ENCODE measurements around the gene TTLL7.
"Not testable (repeated sequence)": the region's sequence is repeated elsewhere in the genome, so short reads cannot be mapped to it uniquely, and the experiment has no call there.

The TTLL7 gene

DNA sequence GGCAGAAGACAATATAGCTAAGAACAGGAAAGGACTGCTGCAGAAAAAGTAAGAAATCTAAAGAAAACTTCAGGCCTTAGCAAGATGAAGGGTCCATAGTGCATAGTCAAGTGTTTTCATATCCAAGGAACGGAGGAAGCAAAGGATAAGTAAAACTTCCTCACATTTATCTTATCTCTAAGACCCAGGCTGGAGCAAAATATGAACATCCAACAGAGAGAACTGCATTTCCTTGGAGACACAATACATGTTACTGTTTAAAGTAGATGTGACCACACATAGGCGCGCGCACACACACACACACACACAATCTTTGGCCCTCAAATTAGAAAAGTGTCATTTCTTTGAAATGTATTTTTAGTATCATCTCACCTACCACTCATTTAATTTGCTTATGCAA is 66.7 kb downstream of the TTLL7 start:
- DNase-seq (ENCODE audit: low read depth in 3 of 3): no peak

DNA sequence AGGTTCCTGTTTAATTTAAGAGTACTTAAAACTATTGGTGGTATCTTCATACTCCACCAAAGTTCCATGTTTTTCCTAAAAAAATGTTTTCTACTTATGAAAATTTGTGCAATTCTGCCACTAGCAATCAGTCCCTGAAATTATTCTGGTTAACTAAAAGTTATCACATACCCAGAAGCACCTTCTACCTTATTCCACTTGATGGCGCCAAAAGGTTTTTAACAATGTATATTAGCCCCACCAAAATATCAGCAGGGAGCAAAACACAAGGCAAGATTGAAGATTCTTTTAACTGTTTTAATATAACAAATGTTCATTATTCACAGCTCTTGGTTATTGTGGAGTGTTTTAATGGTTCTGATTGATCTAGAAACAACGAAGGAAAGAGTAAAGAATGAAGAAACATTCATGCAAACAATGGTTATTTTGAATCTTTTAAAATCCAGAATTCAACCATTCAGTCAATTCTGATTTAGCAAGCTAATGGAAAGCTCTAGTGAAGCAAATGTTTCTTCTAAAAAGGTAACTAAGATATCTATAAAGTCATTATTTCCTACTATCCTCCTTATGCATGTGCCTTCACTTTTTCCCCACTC is 67.2 kb downstream of the TTLL7 start:
- peak in 1 of 3 donors; percentile 7 for DNase-seq (ENCODE audit: low read depth in 3 of 3)

DNA sequence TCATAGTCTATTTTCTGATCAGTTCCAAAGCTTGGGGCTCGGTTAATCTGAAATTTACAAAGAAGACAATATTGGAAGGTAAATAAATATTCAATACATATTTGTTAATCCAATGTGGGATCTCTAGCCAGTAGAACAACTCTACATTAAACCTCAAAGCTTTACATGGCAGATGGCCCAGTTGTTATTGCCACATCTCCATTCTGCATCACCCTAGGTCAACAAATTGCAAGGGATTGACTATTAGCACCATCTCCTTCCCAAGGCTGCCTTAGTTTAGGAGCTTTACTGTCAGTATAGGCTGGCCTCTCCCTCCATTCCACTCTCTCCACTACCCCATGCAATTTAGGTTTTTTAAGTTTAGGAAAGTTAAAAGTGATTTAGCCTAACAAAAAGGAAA is 69.7 kb downstream of the TTLL7 start:
- DNase-seq (ENCODE audit: low read depth in 3 of 3): no peak

DNA sequence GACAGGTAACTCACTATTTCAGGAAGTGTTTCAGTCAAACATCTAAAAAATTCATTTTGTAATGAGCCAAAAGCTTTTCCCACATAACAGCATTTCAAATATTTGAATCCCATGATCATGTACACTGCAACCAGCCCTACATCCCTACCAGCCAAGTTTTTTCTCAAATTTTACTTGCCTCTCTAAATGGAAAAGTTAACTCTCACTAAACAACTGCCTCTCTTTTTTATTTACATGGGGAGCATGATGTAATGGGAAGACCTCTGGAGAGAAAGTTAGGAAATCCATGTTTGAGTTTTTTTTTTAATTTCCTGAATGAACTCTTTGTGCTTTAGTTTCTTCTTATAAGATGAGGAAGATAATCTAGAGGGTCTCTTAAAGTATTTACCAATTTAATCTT is 70.5 kb downstream of the TTLL7 start:
- no peak for DNase-seq (ENCODE audit: low read depth in 3 of 3)

DNA sequence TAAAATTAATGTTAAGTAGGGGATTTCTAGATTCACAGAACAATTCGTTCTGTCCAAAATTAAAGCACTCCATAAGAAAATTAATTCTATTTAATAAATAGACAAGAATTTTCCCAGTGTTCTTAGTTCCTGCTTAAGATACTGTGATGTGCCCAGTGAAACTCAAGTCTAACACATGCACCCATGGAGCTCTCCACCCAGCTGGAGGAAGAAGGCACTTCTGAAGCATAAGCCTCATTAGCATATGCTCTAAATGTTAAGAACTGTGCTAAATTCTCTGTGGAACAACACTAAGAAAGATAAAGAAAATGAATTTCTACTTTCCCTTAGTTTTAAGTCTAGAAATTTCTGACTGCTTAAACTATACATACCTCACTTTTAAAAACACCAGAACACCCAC is 71.2 kb downstream of the TTLL7 start:
- no peak for DNase-seq (ENCODE audit: low read depth in 3 of 3)

DNA sequence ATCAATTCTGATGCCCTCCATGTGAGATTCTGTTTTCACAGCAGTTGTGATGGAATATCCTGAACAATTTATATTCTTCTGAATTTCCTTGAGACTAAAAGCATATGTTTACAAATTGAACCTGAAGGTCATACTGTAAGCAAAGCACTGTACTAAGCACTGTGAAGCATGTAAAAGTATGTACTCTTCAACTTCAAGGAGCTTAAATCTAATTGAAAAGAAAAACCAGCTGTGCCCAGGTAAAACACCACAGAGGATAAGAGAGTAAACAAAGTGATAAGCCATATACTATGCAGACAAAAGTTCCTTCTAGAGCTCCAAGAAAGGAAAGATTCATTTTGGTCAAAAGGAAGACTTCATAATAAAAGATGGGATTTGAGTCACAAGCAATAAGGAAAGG is 71.9 kb downstream of the TTLL7 start:
- DNase-seq (ENCODE audit: low read depth in 3 of 3): no peak

DNA sequence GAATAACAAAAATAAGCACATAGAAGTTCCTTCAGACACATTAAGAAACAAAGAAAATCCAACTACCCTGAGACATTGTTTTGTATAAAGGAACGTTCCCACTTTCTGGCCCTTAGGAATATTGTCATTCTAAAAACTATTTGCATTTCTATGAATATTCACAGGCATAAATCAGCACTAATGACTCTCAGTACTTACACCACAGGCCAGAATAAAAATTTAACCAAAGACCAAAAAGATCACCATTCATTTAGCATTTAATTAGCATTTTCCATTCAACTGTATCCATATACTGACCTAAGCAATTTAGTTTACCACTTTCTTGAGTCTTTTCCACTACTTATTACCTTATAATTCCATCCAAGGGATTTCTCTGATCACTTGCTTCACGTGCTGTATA is 75.4 kb downstream of the TTLL7 start:
- DNase-seq (ENCODE audit: low read depth in 3 of 3): no peak

DNA sequence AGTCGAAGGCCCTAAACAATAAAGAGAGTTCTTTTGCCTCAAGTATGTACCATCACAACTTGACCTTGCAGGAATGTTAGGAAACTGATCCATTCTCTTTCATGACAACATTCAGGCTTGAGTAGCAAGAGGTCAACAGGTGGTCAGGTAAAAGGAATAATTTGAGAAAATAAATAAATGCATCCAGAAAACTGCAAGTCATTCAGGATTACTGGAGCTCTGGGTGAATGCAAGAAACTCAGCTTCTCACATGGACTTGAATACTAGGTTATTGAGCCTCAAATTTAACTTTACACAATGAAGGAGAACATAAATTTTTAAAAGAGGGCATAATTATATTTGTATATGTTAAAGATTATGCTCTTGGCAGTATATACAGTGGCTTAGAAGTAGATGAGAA is 76.5 kb downstream of the TTLL7 start:
- DNase-seq (ENCODE audit: low read depth in 3 of 3): no peak

DNA sequence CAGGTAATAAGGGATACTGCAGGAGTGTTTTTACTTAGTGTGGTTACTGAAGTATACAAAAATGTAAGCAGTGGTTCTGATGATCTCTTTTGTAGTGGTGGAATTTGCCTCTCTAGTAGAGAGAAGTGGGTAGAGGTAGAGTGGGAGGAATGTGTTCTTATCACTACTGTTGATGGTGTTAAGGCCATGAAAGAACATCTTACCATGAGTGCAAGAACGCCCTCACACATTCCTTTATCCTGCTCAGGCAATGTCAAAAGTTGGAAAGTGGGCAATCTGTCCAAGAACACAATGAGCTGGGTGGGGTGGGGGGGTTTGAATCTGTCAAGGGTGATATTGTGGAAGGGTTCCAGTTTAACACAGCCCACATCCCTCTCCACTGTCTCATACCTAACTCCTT is 78.6 kb downstream of the TTLL7 start:
- no peak for DNase-seq (ENCODE audit: low read depth in 3 of 3)

DNA sequence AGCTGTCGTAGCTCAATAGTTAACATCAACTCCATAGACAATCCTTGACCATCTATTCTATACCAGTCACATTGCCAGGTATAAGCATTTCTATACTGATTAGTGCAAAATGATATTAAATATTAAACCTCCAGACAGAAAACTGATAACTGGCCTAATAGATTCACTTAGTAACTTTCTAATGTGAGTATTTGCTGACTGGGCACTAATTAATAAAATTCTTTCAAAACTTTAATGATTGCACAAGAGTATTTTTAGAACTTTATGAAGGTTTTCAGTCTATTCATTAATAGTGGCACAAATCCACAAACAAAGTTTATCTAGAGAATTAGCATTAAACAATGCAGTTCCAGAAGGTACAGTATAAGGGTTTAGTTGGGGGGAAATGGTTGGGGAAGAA is 79.1 kb downstream of the TTLL7 start:
- DNase-seq (ENCODE audit: low read depth in 3 of 3): no peak

DNA sequence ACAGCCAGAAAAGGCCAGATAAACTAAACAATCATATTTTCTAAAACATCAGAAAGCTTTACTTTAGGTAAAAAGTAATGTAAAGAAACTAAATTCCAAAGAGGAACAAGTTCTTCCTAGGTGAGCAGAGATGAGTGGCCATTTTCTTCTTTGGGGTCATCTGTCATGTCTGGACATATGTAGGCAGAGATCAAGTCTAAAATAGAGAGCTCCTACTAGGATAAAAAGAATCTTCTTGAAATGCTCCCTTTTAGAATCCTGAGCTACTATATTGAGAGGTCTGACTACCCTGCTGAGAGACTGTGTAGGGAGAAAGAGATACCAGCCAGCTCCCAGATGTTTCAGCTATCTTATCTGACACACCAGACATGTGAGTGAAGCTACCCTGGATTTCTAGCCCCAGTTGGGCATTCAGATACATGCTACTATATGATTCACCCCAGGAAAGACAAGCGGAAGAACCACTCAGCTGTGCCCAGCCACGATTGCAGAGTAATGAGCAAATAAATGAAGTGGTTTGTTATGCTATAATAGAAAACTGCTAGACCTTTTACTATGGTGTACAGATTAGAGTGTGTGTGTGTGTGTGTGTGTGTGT is 80.1 kb downstream of the TTLL7 start:
- no peak for DNase-seq (ENCODE audit: low read depth in 3 of 3)

DNA sequence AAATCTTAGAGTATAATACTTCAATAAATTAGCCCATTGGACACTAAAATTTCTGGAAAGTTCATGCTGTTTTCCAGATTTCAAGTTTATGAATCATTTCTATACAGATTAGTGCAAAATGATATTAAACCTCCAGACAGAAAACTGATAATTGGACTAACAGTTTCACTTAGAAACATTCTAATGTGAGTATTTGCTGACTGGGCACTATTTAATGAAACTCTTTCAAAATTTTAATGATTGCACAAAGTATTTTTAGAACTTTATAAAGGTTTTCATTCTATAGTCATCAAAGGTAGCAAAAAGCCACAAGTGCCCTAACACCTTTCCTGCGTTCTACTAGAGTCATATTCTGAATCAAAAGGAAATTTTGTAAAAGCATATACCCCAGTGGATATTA is 81.0 kb downstream of the TTLL7 start:
- DNase-seq (ENCODE audit: low read depth in 3 of 3): no peak

DNA sequence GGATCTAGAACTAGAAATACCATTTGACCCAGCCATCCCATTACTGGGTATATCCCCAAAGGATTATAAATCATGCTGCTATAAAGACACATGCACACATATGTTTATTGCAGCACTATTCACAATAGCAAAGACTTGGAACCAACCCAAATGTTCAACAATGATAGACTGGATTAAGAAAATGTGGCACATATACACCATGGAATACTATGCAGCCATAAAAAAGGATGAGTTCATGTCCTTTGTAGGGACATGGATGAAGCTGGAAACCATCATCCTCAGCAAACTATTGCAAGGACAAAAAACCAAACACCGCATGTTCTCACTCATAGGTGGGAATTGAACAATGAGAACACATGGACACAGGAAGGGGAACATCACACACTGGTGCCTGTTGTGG is 82.8 kb downstream of the TTLL7 start:
- DNase-seq (ENCODE audit: low read depth in 3 of 3): not testable (repeated sequence)

DNA sequence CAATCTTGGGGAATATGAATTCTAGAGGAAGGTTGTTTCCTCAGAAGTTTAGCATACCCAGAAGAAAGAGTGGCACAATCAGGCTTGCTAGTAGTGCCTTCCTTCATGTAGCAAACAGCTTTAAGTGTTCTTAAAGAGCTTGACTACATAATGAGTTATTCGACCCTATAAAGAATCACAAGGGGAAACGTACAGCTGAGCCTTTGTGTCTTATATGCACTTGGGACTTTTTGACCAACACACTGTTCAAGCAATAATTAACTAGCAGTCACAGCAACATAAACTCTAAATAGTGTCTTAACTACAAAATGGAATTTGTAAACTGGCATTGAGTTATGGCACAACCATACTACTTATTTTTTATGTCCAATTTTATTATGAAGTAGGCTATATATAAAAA is 86.1 kb downstream of the TTLL7 start:
- no peak for DNase-seq (ENCODE audit: low read depth in 3 of 3)

DNA sequence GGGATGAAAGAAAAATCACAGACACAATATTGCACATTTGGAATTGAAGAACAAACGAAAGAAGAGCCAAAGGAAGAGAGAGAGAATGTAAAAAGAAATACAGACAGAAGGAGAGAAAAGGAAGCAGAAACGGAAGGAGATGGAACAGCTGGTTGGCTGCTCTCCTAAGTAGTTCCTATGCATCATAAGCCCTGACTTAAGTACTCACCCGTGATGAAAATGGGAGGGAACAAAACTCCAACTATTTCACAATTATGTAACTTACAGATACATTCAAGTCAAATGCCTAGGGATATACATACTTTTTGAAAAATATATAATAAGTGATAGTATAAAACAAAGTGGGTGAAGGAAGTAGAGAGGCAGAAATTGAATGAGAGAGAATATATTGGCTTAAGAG is 88.5 kb downstream of the TTLL7 start:
- no peak for DNase-seq (ENCODE audit: low read depth in 3 of 3)

DNA sequence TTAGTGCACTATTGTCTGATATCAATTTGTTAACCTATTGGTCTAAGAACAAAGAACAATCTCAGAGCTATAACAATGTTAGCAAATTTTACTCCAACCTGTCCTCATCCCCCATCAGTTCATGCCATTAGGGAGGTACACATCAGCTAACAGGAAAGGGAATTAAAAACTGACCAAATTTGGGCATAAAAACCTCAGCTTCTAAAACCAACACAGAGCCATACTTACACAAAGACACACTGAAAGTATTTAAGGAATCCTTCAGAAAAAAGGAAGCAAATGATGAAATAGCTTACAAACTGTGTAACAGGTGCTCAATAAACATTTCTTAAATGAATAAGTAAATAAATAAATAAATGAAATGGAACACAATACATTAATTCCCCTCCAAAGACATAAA is 89.2 kb downstream of the TTLL7 start:
- DNase-seq (ENCODE audit: low read depth in 3 of 3): no peak

DNA sequence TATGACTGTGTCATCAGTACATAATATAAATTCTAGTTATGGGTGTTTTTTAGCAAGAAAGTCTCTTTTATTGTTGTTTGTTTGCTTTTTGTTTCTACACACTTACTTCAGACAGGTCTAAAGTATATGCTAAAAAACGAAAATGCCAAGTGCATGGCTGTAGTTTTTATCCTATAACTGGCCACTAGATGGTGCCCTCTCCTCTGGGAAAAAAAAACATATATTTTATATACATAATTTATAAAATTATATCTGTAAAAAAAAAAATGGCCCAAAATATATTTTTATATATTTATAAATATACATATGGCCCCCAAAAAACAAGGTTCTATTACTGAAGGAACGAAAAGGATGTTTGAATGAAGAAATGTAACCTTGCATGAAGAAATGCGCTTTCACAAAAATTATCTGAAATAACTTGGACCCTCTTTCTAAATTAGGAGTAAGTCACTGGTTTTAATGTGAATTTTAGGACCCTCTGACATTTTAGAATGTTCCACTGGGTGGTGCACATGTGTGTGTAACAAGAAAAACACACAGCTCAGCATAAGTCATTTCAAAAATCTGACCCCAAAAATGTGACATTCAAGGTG is 93.5 kb downstream of the TTLL7 start:
- no peak for DNase-seq (ENCODE audit: low read depth in 3 of 3)

DNA sequence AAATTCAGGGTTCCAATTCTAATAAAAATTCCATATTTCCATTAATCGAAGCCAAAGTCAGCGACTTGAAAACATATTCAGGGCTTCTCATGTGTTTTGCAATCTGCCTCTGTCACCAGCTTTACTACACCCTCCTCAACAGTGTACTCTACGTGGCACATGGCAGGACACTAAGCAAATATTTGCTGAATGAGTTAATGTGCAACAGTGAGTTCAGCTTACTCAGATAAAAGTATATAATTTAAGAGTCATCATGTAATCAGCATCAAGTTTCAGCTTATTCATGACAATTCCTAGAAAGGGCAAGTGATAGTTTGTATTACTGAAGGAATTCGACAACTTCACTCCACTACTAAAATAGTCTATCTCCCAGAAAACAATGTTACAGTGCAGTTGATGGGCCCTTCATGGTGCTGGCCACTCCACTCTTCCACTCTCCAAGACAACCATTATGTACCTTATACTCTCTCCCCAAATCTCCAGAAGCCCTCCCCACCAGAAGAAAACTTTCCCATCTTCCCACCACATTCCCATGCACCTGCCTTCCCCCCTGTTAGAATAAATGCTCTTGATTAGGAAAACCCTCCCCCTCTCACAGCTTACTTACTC is 97.3 kb downstream of the TTLL7 start:
- no peak for DNase-seq (ENCODE audit: low read depth in 3 of 3)

DNA sequence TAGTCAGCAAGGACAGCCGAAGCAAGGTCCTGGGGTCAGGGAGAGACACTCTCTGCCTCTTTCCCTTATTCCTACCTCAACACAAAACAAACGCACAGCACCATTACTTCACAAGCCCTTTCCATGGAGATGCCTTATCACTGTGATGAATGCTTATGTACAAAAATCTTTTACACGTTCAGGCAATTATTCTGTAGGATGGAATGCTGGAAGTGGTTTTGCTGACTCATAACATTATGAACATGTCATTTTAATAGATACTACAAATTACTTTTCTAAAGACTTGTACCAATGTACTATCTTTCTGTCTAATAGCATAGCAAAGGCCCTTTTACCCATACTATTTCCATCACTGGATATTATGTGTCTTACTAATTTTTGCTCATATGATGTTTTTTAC is 98.4 kb downstream of the TTLL7 start:
- no peak for DNase-seq (ENCODE audit: low read depth in 3 of 3)

DNA sequence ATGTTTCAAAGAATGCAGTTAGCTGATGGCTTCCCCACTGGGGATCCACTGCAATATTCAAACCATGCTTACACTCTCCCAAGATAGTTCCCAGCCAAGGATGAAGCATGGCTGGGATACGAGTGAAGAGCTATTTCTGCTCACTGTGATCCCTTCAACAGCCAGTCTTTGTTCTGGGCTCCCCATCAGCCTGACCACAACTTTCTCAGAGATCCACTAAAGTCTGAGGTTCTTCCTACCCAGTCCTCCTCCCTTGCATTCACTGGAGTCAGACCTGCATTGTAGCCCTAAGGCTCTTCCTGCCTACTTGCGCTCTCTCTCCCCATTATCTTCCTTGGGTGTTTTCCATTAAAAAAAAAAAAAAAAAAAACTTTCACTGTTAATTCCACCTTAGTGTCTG is 101.4 kb downstream of the TTLL7 start:
- no peak for DNase-seq (ENCODE audit: low read depth in 3 of 3)

DNA sequence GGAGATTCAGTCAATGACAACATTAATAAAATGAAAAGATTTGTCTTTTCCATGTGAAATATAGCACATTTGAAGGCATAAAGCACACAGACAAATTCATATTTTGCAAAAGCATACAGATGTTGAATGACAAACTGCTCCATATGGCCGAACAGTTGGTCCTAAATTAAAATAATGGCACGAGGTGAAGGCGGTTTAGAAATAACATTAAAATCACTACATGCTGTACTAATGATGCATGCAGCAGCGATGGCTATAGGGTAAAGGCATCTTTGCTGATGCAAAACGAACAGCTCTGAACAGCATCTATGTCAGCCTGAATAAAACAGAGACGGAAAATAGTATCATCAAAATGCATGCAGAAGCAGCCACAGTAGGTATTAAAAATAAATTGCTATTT is 102.6 kb downstream of the TTLL7 start:
- DNase-seq (ENCODE audit: low read depth in 3 of 3): no peak

DNA sequence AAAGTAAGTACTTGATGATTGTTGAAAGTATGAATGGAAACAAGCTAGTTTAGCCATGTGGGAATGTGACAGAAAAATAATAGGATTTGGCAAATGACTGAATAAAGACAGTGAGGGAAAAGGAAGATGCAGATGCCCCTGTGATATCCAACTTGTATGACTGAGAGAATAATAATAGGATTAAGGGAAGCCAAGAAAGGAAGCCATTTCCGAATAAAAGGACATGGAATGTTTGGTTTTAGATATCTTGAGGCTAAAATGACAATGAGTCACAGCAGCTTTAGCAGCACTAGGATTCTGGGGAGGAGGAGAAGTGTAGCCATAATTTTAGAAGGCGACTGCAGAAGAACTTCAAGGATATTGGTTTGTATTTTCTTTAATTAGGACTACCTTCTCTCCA is 109.2 kb downstream of the TTLL7 start:
- no peak for DNase-seq (ENCODE audit: low read depth in 3 of 3)

DNA sequence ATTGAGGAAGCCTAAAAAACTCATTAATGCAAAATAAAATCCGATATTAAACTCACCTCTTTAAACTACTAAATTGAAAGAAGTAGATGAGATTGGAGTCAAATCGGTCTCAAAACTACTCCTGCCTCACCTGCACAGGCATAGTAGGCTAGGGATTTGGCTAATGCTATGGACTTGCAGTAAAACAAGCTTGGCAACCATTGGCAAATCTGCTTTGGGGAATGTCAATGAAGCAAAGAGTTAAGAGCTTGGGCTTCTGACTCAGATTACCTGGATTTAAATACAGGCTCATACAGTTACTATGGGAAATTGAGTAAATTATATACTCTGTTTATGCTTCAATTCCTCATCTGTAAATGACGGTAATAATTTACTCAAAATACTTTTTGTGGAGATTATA is 111.4 kb downstream of the TTLL7 start:
- DNase-seq (ENCODE audit: low read depth in 3 of 3): no peak
